DMS153 treated with DMSO at 0.1 percent for 48 hours (cell line): ENCODE measurements around the gene CEP44.
"Not testable (repeated sequence)": the region's sequence is repeated elsewhere in the genome, so short reads cannot be mapped to it uniquely, and the experiment has no call there.

Source experiments
- DNase-seq: peaks from one replicate; lab custom pipeline; 2025; ENCODE audit not compliant: unreplicated experiment; lab: John Stamatoyannopoulos, UW

Gene CEP44

DNA sequence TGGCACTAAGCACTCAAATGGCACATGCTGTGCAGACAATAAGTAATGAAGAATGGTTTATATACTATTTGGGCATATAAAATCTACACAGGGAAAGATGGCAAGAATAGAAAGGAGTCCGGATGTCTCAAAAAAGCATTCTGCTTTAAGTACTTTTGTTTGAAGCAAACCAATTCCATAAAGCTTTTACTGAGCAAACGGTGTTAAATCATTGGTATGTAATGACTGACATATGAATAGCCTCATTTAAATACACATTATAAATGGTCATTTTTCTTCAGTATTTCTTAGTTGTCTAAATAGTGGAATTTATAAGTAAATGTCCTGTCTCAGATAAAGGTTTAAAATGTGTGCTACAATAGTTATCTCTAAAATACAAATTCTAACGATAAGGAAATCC, 6.3 kb upstream of the CEP44 start:
- no peak for DNase-seq

- DNase-seq, result no peak
Observed at GRCh38 chr4:174278467-174278866, 5.2 kb upstream of the CEP44 start.

GRCh38 chr4:174279433-174280155, 4.1 kb upstream of the CEP44 start:
- no peak for DNase-seq

DNA sequence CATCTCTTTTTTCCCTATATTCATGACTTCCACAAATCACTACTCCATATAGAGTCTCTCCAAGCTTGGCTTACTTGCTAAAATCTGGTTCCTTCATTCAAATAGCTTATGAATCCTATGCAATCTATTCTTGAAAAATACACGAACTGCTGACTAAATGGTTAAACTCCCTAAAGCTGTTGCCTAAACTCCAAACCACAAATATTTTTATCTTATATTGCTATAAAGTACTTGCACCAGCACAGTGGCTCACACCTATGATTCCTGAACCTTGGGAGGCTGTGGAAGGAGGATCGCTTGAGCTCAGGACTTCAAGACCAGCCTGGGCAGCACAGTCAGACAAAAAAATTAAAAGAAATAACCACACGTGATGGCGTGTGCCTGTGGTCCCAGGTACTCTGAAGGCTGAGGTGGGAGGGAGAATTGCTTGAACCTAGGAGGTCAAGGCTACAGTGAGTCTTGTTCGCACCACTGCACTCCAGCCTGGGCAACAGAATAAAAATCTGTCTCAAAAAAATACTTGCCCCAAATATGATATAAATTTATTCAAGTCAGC, 2.5 kb upstream of the CEP44 start:
- no peak for DNase-seq

GRCh38 chr4:174281901-174282300, 1.8 kb upstream of the CEP44 start:
- no peak for DNase-seq

GRCh38 chr4:174282836-174283506, 740 bp upstream of the CEP44 start:
- DNase-seq, result peak; percentile 93

DNA sequence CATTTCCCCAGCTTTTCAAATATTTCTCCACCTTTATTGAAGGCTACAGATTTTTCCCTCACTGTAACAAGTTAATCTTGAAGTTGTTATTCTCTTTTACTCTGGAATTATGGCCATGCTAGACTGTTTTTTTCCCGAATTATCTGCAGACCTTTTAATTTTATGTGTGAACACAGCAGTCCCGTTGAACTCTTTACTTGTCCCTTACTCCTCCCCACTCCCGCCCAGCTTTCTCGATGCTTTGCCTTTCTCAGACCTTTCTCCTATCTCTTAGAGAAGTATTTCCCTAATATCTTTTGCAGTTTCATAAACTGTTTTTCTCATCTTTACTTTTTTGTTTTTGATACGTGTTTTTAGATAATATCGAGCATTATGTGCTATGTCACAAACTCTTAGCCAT, 776 bp downstream of the CEP44 start:
- no peak for DNase-seq

DNA sequence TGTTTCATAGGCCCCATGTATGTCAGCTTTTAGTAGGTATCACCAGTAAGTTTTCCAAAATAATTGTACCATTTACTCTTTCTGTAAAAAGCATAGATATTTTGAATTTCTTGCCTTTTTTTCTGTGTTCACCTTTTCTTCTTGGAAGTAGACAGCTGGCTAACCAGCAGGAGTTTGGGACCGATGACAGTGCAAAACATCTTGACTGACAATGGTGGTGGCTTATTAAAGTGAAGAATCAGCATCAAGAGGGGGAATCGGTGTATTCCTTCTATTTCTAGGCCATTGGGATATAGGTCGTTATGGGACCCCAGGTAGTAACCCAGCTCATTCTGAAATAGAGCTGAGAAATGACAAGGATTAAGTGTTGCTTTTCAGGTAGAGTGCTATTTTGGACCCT, 3.2 kb downstream of the CEP44 start:
- DNase-seq, result no peak

GRCh38 chr4:174292473-174292872, 8.8 kb downstream of the CEP44 start:
- DNase-seq, result no peak

- DNase-seq, result not testable (repeated sequence)
Observed at GRCh38 chr4:174294641-174295040, 10.9 kb downstream of the CEP44 start.

GRCh38 chr4:174295142-174295541, 11.4 kb downstream of the CEP44 start:
- DNase-seq, result not testable (repeated sequence)

DNA sequence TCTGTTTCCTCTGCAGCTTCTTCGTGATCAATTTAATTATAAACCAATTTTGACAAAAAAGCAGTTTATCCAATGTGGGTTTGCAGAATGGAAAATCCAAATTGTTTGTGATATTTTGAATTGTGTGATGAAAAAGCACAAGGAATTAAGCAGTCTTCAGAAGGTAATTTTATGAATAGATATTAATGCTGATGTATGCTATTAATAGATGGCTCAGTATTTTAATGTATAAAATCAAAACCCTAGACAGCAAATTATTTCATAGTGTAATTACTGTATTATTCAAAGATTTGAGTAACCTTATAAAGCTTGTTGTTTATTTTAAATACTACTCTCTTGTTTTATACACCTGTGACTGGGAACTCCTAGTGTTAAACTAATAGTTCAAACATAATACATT, 20.0 kb downstream of the CEP44 start:
- no peak for DNase-seq

GRCh38 chr4:174304664-174305063, 21.0 kb downstream of the CEP44 start:
- DNase-seq, result no peak

- no peak for DNase-seq
Observed at GRCh38 chr4:174305961-174306360, 22.2 kb downstream of the CEP44 start.

DNA sequence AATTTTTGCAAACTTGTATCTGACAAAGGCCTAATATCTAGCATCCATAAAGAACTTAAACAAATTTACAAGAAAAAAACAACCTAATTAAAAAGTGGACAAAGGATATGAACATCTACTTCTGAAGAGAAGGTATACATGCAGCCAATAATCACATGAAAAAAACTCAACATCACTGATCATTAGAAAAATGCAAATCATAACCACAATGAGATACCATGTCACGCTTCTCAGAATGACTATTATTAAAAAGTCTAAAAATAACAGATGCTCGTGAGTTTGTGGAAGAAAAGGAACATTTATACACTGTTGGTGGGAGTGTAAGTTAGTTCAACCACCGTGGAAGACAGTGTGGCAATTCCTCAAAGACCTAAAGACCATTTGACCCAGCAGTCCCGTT, 24.0 kb downstream of the CEP44 start:
- no peak for DNase-seq

DNA sequence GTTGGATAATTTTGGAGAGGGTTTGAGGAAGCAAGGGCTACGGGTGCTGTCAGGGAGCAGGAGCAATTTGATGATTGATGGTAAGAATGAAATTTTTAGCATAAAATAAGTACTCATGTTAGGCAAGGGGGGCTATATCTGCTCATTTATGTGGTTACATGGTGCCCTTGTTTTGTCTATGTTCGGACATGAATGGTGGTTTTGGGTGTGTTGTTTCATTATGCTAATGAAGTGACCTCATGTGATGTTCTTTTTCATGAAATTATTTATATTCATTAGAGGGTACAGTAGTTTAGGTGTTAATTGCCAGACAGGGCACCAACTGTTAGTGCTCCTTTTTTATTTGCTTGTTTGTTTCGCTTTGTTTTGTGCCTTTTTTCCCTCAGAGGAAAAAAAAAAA, 29.3 kb downstream of the CEP44 start:
- no peak for DNase-seq

DNA sequence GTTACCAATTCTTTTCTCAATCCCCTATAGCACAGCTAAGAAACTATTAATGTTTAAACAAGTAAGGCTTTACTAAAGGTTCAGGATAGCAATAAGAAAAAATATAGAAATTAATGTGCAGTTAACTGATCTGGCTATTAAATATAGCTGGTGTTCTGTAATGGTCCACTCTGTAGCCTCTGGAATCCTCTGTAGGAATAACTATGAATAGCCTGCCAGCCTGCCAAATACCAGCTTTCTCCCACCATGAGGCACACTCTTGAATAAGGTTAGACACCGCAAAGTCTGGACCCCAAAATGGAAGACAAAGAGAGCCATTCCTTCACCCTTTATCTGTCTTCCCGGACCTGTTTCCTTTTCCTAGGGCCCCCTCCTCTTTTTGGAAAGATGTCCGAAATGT, 30.6 kb downstream of the CEP44 start:
- no peak for DNase-seq

DNA sequence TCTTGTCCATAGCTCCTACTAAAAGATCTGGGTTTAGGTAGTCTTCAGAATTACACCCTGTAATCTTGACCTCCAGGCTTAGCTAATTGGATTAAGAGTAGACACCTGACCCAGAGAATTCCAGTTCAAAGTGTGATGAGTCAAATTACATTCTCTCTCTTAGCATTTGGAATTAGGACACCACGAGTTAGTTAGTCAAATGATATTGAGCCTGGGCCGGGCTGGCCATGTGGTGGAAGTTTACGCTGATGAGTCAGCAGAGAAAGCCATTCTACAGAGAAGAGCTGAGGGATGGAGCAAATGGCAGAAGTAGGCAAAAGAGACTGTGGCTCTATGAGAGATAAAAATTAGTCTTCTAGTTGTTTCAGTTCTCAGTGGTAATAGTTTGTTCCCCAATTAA, 31.1 kb downstream of the CEP44 start:
- DNase-seq, result no peak

- DNase-seq, result no peak
Observed at GRCh38 chr4:174316546-174316945, 32.8 kb downstream of the CEP44 start.

DNA sequence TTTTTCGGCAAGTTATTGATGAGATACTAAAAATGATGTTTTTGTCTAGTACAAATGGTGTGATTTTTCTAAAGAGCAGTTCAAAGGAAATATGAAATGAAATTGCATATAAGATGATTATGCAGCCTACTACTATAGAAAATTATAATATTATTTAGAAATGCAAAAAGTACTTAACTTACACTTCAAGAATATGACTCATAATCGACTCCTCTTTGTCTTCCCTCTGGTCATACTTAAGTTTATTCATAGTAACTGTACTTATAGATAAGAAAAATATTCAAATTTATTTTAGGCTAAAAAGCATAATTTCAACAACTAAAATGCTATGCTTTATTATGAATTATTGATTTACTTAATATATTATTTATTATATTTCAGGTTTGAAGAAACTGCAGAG, 33.2 kb downstream of the CEP44 start:
- DNase-seq, result no peak

- peak; percentile 43 for DNase-seq
Observed at GRCh38 chr4:174317531-174317930, 33.8 kb downstream of the CEP44 start.
